Measurements from ENCODE around the gene SRSF3. TPM values are rescaled to one million over a fixed set of nuclear protein-coding genes. Genes with fewer than 3 reads are reported as not detected.
"Not testable (repeated sequence)": the region's sequence is repeated elsewhere in the genome, so short reads cannot be mapped to it uniquely, and the experiment has no call there.

Gene SRSF3
- total RNA-seq, 2 experiments from 2014 or later = 550 to 556 TPM

DNA sequence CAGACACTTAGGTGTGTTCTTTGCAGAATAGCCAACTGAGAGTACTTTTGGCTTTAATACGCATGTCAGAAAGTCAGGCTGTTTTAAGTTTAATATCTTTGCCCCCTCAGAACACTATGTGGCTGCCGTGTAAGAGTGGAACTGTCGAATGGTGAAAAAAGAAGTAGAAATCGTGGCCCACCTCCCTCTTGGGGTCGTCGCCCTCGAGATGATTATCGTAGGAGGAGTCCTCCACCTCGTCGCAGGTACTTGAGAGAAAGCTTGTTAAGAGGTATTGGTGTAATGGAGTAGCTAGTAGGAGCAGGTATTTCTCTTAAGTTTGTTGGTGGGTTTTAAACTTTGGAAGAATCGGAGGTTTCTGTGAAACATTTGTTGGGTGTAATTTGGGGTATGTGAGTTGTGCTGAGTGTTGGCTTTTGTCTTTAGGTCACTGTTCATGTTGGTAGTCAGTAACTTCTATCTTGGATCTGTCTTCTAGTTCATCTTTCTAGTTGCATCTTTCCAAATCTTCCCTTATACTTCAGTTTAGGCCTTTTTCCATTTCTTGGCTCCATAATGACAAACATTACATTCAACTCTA is 4.7 kb downstream of the SRSF3 start:
- peaks cover 51% of the 10 kb centered on the region for H3K4me1 ChIP-seq (ENCODE audit: insufficient read depth, low read length)
- H3K27me3 ChIP-seq (ENCODE audit: control insufficient read depth in 1 of 2, insufficient read depth in 2 of 2, low read length in 2 of 2) = no peaks in the 10 kb centered on the region
- ChIA-PET CTCF (interaction anchor here (1.1 to 3.3 kb wide), 4 partner anchors 16 to 176 kb away, joined by 3 to 16 read pairs (median 6); no protein-coding TSS in a partner anchor), POLR2A (interaction anchor here (0.9 to 11.2 kb wide), 11 partner anchors 9 to 275 kb away, joined by 3 to 161 read pairs (median 4); partner anchors contain the start of gene STK38)
- intact Hi-C loops (cut with DNase I, micrococcal nuclease) = no loop called here
- peaks cover 76% of the 10 kb centered on the region for H3K36me3 ChIP-seq (ENCODE audit: insufficient read depth, low read length)
- Mint-ChIP-seq H3K36me3 (ENCODE audit: low read depth) (peaks cover 100% of the 10 kb centered on the region), H3K4me1 (ENCODE audit: low read depth) (peaks cover 80% of the 10 kb centered on the region), H3K9me3 (no peaks in the 10 kb centered on the region), H3K27me3 (peaks cover 5% of the 10 kb centered on the region), H3K27ac (peak overlapping the region; percentile 97), H3K4me3 (peak overlapping the region; percentile 94)
- DNase-seq = peak in 1 of 14 experiments; percentile 29
- no peaks in the 10 kb centered on the region for H3K9me3 ChIP-seq (ENCODE audit: control insufficient read depth in 1 of 2, insufficient read depth in 1 of 2, low read length in 2 of 2)
- H3K4me3 ChIP-seq (ENCODE audit: low read length) = peak overlapping the region; percentile 95
- TF ChIP-seq, protein P1, sequence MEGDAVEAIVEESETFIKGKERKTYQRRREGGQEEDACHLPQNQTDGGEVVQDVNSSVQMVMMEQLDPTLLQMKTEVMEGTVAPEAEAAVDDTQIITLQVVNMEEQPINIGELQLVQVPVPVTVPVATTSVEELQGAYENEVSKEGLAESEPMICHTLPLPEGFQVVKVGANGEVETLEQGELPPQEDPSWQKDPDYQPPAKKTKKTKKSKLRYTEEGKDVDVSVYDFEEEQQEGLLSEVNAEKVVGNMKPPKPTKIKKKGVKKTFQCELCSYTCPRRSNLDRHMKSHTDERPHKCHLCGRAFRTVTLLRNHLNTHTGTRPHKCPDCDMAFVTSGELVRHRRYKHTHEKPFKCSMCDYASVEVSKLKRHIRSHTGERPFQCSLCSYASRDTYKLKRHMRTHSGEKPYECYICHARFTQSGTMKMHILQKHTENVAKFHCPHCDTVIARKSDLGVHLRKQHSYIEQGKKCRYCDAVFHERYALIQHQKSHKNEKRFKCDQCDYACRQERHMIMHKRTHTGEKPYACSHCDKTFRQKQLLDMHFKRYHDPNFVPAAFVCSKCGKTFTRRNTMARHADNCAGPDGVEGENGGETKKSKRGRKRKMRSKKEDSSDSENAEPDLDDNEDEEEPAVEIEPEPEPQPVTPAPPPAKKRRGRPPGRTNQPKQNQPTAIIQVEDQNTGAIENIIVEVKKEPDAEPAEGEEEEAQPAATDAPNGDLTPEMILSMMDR (IDR thresholded peaks at IDR 0.05) = no peak
- H3K27ac ChIP-seq (ENCODE audit: low read depth in 1 of 2, low read length in 2 of 2) = peak overlapping the region; percentile 25 to 31
- ATAC-seq (ENCODE audit: poor library complexity) = no peak

DNA sequence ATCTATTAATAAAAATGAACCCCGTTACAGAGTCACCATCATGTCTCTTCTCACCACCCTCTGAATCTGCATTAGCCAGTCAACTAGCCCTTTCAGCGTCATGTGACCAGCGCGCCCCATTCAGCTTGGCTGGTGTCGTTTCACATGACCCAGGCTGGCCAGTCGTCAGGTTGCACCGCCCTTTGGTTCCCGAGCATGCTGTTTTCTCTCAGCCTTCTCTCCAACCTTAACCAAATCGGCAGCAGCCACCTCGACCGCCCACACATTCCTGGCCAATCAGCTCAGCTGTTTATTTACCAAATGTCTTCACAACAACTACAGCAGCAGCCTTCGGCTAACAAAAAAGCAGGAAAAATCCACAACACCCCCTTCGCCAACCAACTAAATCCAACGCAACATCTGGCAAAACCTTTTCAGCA is 5.6 kb downstream of the SRSF3 start:
- Histone ChIP-seq H3K4me3 (ENCODE audit: low read length) (peak overlapping the region; percentile 95), H3K9me3 (ENCODE audit: control insufficient read depth in 1 of 2, insufficient read depth in 1 of 2, low read length in 2 of 2) (no peaks in the 10 kb centered on the region), H3K36me3 (ENCODE audit: insufficient read depth, low read length) (peaks cover 86% of the 10 kb centered on the region), H3K27me3 (ENCODE audit: control insufficient read depth in 1 of 2, insufficient read depth in 2 of 2, low read length in 2 of 2) (no peaks in the 10 kb centered on the region), H3K27ac (ENCODE audit: low read depth in 1 of 2, low read length in 2 of 2) (peak overlapping the region; percentile 37 to 43), H3K4me1 (ENCODE audit: insufficient read depth, low read length) (peaks cover 56% of the 10 kb centered on the region)
- TF ChIP-seq, protein P1 (IDR thresholded peaks at IDR 0.05) = no peak
- DNase-seq (peak in 13 of 14 experiments; percentile 25 to 84 (median 48)), ATAC-seq (ENCODE audit: poor library complexity) (peak; percentile 57)
- Mint-ChIP-seq H3K27me3 (no peaks in the 10 kb centered on the region), H3K4me3 (peak overlapping the region; percentile 94), H3K4me1 (ENCODE audit: low read depth) (peaks cover 84% of the 10 kb centered on the region), H3K9me3 (no peaks in the 10 kb centered on the region), H3K27ac (peak overlapping the region; percentile 97), H3K36me3 (ENCODE audit: low read depth) (peaks cover 100% of the 10 kb centered on the region)
- POLR2A ChIA-PET = interaction anchor here (0.5 to 11.2 kb wide), 9 partner anchors 8 to 177 kb away, joined by 3 to 161 read pairs (median 4); partner anchors contain the start of gene STK38
- CTCF ChIA-PET = interaction anchor here (0.6 to 3.1 kb wide), 6 partner anchors 15 to 333 kb away, joined by 3 to 9 read pairs (median 6); partner anchors contain the start of gene CDKN1A
- intact Hi-C loops (cut with DNase I, micrococcal nuclease) = no loop called here

DNA sequence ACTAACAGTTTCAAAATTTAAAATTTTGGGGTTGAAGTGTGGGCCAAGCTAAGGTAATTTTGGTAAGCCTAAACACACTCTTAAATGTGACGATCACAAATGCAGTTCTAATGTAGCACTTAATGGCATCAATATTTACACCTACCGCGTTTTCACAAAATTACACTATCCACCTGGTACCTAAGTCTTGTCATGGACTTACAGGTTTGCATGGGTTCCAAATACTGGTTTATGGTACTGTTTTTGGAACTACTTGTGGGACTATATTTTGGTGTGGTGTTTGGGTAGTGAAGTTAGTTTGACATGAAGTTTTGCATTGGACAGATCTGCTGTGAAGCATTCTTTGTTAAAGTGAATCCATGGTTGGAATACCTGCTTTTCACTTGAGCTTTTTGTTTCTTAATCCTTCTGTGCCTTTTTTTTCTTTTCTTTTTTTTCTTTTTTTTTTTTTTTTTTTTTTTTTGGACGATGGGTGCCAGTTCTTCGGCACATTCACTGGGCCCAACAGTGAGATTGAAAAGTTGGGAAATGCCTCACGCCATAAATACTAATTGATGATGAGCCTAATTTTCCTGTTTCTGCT is 6.5 kb downstream of the SRSF3 start:
- Histone ChIP-seq H3K4me1 (ENCODE audit: insufficient read depth, low read length) (peaks cover 61% of the 10 kb centered on the region), H3K27me3 (ENCODE audit: control insufficient read depth in 1 of 2, insufficient read depth in 2 of 2, low read length in 2 of 2) (no peaks in the 10 kb centered on the region), H3K4me3 (ENCODE audit: low read length) (peak overlapping the region; percentile 95), H3K36me3 (ENCODE audit: insufficient read depth, low read length) (peaks cover 92% of the 10 kb centered on the region), H3K27ac (ENCODE audit: low read depth in 1 of 2, low read length in 2 of 2) (peak overlapping the region; percentile 77 to 83), H3K9me3 (ENCODE audit: control insufficient read depth in 1 of 2, insufficient read depth in 1 of 2, low read length in 2 of 2) (no peaks in the 10 kb centered on the region)
- intact Hi-C loops (cut with DNase I, micrococcal nuclease) = no loop called here
- H3K4me3 Mint-ChIP-seq = peak overlapping the region; percentile 94
- DNase-seq (peak in 1 of 14 experiments; percentile 19), ATAC-seq (ENCODE audit: poor library complexity) (no peak)
- TF ChIP-seq, protein P1 (IDR thresholded peaks at IDR 0.05) = no peak
- ChIA-PET POLR2A (interaction anchor here (0.7 to 11.2 kb wide), 6 partner anchors 7 to 73 kb away, joined by 3 to 161 read pairs (median 6); no protein-coding TSS in a partner anchor), CTCF (interaction anchor here (0.6 to 3.1 kb wide), 6 partner anchors 9 to 333 kb away, joined by 3 to 9 read pairs (median 6); partner anchors contain the start of gene CDKN1A)
- H3K36me3 Mint-ChIP-seq (ENCODE audit: low read depth) = peaks cover 100% of the 10 kb centered on the region
- H3K27me3 Mint-ChIP-seq = no peaks in the 10 kb centered on the region
- no peaks in the 10 kb centered on the region for H3K9me3 Mint-ChIP-seq
- H3K4me1 Mint-ChIP-seq (ENCODE audit: low read depth) = peaks cover 93% of the 10 kb centered on the region
- peak overlapping the region; percentile 97 for H3K27ac Mint-ChIP-seq

DNA sequence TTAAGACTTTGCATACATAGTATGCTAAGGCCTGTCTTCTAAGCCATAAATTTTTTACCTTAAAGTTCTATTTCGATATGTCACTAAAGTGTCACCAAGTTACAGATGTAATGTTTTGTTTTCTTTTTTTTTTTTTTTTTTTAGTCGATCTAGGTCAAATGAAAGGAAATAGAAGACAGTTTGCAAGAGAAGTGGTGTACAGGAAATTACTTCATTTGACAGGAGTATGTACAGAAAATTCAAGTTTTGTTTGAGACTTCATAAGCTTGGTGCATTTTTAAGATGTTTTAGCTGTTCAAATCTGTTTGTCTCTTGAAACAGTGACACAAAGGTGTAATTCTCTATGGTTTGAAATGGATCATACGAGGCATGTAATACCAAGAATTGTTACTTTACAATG is 7.7 kb downstream of the SRSF3 start:
- H3K4me1 ChIP-seq (ENCODE audit: insufficient read depth, low read length) = peaks cover 67% of the 10 kb centered on the region
- H3K27ac ChIP-seq (ENCODE audit: low read depth in 1 of 2, low read length in 2 of 2) = peak overlapping the region; percentile 77 to 83
- H3K27me3 Mint-ChIP-seq; H3K9me3 Mint-ChIP-seq; H3K27me3 ChIP-seq (ENCODE audit: control insufficient read depth in 1 of 2, insufficient read depth in 2 of 2, low read length in 2 of 2); H3K9me3 ChIP-seq (ENCODE audit: control insufficient read depth in 1 of 2, insufficient read depth in 1 of 2, low read length in 2 of 2): not testable (repeated sequence)
- intact Hi-C loops (cut with DNase I, micrococcal nuclease) = loop anchor here in 1 of 2 experiments (1.0 kb wide), 1 partner anchor 8 kb away; the partner anchor contains the start of gene SRSF3
- DNase-seq = peak in 1 of 14 experiments; percentile 53
- CTCF ChIA-PET = interaction anchor here (0.6 to 3.1 kb wide), 6 partner anchors 13 to 573 kb away, joined by 3 to 9 read pairs (median 6); partner anchors contain the start of gene CDKN1A
- peaks cover 90% of the 10 kb centered on the region for H3K4me1 Mint-ChIP-seq (ENCODE audit: low read depth)
- POLR2A ChIA-PET = interaction anchor here (0.6 to 11.2 kb wide), 7 partner anchors 7 to 494 kb away, joined by 3 to 161 read pairs (median 3); partner anchors contain the start of gene SRSF3
- peak overlapping the region; percentile 87 for H3K4me3 Mint-ChIP-seq
- H3K36me3 Mint-ChIP-seq (ENCODE audit: low read depth) = peaks cover 99% of the 10 kb centered on the region
- ATAC-seq (ENCODE audit: poor library complexity) = peak; percentile 45
- peak overlapping the region; percentile 97 for H3K27ac Mint-ChIP-seq
- peak overlapping the region; percentile 21 for H3K4me3 ChIP-seq (ENCODE audit: low read length)
- peaks cover 98% of the 10 kb centered on the region for H3K36me3 ChIP-seq (ENCODE audit: insufficient read depth, low read length)
